K562 (cell line): ENCODE measurements around the gene DCAF15.

Source experiments
- ERF ChIP-seq: fragments of 450-650 bp; formaldehyde crosslinking; IDR thresholded peaks from 2 replicates; pipeline ENCODE4 v1.4.0; 2020; ENCODE audit warnings: mild to moderate bottlenecking, mixed read lengths
- RBM39 ChIP-seq: fragments of 200-400 bp; formaldehyde crosslinking; optimal IDR thresholded peaks from 2 replicates; pipeline ENCODE3; 2018; ENCODE audit warnings: low read depth, low read length
- TF ChIP-seq, protein P1 (sequence below): sonication (generic); formaldehyde crosslinking; IDR thresholded peaks from 2 replicates; pipeline ENCODE4 v1.8.1; 2023; ENCODE audit warnings: mild to moderate bottlenecking, missing genetic modification reagents

DNA sequence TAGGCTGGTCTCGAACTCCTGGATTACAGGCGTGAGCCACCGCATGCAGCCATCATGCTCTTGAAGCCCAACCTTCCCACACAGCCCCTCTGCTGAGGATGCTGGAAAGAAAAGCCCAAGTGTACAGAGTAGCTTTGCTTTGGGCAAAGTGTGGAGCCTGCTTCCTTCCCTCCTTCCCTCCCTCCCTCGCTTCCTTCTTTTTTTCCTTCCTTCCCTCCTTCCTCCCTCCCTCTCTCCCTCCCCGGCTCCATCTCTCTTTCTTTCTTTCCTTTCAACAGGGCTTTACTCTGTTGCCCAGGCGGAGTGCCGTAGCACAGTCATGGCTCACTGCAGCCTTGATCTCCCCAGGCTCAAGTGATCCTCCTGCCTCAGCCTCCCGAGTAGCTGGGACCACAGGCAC is 43.6 kb upstream of the DCAF15 start:
- TF ChIP-seq ERF (CRISPR knock-in tag): no peak
- TF ChIP-seq RBM39: no peak
- TF ChIP-seq, protein P1, sequence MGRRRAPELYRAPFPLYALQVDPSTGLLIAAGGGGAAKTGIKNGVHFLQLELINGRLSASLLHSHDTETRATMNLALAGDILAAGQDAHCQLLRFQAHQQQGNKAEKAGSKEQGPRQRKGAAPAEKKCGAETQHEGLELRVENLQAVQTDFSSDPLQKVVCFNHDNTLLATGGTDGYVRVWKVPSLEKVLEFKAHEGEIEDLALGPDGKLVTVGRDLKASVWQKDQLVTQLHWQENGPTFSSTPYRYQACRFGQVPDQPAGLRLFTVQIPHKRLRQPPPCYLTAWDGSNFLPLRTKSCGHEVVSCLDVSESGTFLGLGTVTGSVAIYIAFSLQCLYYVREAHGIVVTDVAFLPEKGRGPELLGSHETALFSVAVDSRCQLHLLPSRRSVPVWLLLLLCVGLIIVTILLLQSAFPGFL (CRISPR knock-in tag): no peak
